Activated CD8-positive, alpha-beta memory T cell treated with anti-CD3 and anti-CD28 coated beads, Interleukin-2, amount 50 U/mL, for 1 hour (primary cell): ENCODE results near the gene VPS25.
A peak's percentile ranks its signal among the peaks of the same experiment; 100 is the strongest.

Experiments
- DNase-seq: peaks from one replicate; pipeline ENCODE4 v3.0.0-alpha.2; 2020; ENCODE audit errors: extremely low read depth

VPS25 gene

GRCh38 chr17:42795465-42795864 is 22.2 kb downstream of the VPS25 start:
- no peak for DNase-seq

- no peak for DNase-seq
These were observed 23.0 kb downstream of the VPS25 start for GRCh38 chr17:42796066-42796758.

- no peak for DNase-seq
These were observed 24.1 kb downstream of the VPS25 start for GRCh38 chr17:42797067-42798007.

GRCh38 chr17:42798011-42798382 is 24.7 kb downstream of the VPS25 start:
- DNase-seq: no peak

GRCh38 chr17:42798383-42799380 is 25.4 kb downstream of the VPS25 start, which contains the start of the genes CNTD1 and COA3:
Gene CNTD1 (plus strand): TSS chr17:42798861. CDS start chr17:42799068, 207 bp downstream.
Gene COA3 (minus strand): TSS chr17:42798704. CDS start chr17:42798681, 23 bp downstream.
- DNase-seq: peak; percentile 32

DNA sequence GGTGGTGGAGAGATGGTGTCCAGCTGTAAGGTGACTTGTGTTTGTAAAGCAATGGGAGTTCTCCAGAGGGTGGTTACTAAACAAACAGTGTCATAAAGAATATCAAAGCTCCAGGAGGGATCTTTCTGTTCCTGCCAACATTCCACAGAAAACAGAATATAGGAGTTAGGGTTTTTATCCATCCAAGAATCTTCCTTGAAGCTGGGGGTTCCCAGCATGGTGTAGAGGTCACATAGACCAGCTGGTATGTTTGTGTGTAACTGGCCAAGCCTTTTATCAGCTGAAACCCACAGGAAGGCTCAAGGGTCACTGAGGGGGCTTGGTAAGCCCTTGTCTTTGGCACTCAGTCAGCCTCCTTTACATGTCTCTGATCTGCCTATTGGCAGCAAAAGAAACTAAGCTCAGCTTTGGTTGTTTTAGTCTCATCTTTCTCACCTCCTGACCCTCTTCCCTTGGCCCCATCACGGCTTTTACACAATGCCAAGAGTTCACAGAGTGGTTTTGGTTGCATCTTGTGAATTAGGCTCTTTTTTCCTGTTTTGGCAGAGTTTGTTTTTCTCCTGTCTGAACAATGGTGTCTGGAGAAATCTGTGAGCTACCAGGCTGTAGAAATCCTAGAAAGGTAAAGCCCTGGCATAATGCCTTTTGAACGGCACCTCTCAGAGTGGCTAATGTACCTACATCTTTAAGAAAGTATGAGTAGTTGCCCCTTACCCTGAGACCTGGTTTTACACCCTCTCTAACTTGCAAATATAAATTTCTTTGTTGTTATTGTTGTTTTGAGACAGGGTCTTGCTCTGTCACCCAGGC is 30.0 kb downstream of the VPS25 start:
- no peak for DNase-seq

GRCh38 chr17:42804918-42805367 is 31.7 kb downstream of the VPS25 start:
- DNase-seq: no peak

DNA sequence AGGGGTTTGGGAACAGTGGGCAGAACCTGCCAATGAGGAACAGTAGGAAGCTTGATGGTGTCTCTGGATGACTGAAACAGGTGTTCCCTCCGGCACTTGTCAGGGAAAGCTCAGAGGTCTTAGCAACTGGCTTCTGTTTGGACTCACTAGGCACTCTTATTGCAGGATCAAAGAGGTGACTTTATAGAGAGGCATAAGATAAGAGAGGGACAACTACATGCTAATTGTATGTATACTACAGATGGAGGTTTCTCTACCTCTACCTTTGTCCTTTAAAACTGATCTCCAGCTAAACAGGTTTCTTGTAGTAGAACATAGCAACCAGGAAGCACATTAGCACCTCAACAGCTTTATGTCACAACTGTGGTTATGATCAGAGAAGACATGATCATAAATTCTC is 33.0 kb downstream of the VPS25 start:
- DNase-seq: no peak

GRCh38 chr17:42809250-42809649 is 36.0 kb downstream of the VPS25 start:
- DNase-seq: no peak

DNA sequence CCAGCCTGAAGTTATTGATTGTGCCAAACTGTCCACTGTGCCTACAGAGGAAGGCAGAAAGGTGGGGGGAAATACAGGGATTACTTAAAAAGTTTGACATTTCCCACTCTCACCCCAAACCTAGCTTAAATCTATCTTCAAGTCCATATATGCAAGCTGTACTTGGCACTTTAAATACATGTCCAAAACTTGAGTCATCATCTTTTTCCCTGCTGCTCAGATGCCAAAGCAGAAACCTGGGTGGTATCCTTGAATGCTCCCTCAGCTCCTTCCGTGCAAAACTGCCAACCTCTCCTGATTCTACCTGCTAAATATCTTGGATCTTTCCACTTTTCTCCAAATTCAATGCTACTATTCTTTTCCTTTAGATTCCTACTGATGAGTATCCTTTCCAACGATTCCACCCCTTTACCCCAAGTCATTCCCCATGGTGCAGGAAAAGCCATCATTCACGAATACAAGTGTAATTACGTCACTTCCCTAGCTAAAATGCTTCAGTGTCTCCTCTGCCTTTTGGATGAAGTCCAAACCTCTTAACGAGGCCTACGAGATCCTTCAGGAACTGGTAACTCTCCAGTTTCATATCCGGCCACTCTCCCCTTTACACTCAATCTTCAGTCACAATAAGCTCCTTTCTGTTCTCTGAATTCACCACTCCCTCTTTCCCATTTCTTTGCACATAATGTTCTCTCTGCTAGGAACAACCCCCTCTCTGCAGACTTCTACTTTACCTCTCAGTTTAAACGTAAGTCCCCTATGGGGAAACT is 41.6 kb downstream of the VPS25 start:
- DNase-seq: no peak

GRCh38 chr17:42817866-42818265 is 44.6 kb downstream of the VPS25 start:
- DNase-seq: no peak

GRCh38 chr17:42818379-42818778 is 45.1 kb downstream of the VPS25 start:
- no peak for DNase-seq

DNA sequence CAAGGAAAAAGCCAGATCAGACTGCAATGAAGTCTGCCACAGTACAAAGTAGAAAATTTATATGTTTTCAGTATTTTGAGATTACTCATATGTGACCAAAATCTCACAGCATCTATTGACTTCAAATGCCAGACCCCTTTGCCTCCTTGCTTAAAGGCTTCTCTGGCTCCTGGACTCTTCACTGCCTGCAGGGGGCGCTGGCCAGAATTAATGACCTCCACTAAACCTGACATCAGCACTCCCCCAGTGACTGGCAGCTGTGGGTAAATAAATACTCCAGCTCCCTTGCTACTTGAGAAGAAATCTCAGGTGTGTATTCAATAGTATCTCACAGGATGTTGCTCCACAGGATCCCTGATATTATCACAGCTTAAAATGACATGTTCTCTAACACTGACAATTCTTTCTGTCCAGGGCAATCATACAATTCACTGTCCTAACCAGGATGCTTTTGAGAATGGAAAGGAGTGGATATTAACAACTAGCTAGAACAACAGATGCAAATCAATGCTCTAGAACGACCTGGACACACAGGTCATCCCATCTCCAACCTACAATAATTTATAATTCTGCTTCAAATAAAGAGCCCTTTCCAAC is 46.8 kb downstream of the VPS25 start:
- no peak for DNase-seq

GRCh38 chr17:42821176-42821575 is 47.9 kb downstream of the VPS25 start:
- no peak for DNase-seq

DNA sequence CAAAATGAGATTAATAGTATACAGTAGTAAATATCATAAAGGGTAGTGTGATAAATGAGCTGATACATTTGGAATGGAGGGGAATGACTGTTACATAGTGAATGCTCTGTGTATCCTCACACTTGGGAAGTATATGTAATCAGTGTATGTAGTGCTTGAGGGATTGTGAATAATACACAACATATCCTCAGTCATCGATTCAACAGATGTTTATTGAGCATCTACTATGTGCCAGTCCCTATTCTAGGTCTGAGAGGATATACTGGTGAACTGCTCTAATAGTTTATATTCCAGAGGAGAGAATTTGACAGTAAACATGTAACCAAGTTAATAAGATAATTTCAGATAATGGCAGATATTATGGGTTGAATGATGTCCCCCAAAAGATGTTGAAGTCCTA is 54.2 kb downstream of the VPS25 start:
- DNase-seq: no peak
